ENCODE measurements around the gene CCDC187.

DNA sequence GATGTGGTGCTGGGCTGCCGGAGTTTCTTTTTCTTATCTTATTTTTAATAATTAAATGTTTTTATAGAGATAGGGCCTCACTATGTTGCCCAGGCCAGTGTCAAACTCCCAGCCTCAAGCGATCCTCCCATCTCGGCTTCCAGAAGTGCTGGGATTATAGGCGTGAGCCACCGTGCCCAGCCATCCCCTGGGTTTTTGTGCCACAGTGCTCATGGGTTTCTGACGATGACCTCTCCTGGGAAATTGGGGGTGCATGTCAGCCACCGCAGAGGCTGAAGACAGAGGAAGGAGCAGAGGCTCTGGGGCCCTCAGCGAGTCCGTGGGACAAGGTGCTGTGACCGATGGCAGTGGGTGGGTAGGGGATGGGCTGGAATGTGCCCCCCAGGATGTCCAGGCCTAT lies 37.9 kb upstream of the CCDC187 start:
- no peak for TF ChIP-seq POLR2A (IDR thresholded peaks at IDR 0.05)
- TF ChIP-seq, protein P1, sequence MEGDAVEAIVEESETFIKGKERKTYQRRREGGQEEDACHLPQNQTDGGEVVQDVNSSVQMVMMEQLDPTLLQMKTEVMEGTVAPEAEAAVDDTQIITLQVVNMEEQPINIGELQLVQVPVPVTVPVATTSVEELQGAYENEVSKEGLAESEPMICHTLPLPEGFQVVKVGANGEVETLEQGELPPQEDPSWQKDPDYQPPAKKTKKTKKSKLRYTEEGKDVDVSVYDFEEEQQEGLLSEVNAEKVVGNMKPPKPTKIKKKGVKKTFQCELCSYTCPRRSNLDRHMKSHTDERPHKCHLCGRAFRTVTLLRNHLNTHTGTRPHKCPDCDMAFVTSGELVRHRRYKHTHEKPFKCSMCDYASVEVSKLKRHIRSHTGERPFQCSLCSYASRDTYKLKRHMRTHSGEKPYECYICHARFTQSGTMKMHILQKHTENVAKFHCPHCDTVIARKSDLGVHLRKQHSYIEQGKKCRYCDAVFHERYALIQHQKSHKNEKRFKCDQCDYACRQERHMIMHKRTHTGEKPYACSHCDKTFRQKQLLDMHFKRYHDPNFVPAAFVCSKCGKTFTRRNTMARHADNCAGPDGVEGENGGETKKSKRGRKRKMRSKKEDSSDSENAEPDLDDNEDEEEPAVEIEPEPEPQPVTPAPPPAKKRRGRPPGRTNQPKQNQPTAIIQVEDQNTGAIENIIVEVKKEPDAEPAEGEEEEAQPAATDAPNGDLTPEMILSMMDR (IDR thresholded peaks at IDR 0.05) = no peak

All from right lobe of liver (tissue), 4 donors.